DOHH2 (cell line): ENCODE data around the gene DNAAF3.
A peak's percentile ranks its signal among the peaks of the same experiment; 100 is the strongest.

ENCODE experiments used
- H3F3A ChIP-seq: fragments of 200-600 bp; sonication (generic), shearing (Covaris generic); 2 replicates; pipeline ENCODE4 v1.6.0; 2016; ENCODE audit warnings: antibody characterized with exemption, mild to moderate bottlenecking; ENCODE audit not compliant: control insufficient read depth, insufficient read depth
- H3K27ac ChIP-seq: fragments of 200-600 bp; sonication (generic); 2 replicates; pipeline ENCODE4 v1.5.1; 2014; ENCODE audit warnings: low read depth, mild to moderate bottlenecking, low read length, moderate library complexity
- H3K27me3 ChIP-seq: fragments of 200-600 bp; sonication (generic); 2 replicates; pipeline ENCODE4 v1.6.1; 2014; ENCODE audit warnings: mild to moderate bottlenecking, low read length, mixed read lengths; ENCODE audit not compliant: control insufficient read depth
- H3K36me3 ChIP-seq: fragments of 200-600 bp; sonication (generic); 2 replicates; pipeline ENCODE4 v1.6.1; 2014; ENCODE audit warnings: mild to moderate bottlenecking, low read length, moderate library complexity, mixed read lengths; ENCODE audit not compliant: control insufficient read depth
- H3K4me1 ChIP-seq: fragments of 200-600 bp; sonication (generic); 2 replicates; pipeline ENCODE4 v1.6.1; 2014; ENCODE audit warnings: mild to moderate bottlenecking, low read length, mixed read lengths; ENCODE audit not compliant: control insufficient read depth
- H3K4me2 ChIP-seq: fragments of 200-600 bp; sonication (generic); 2 replicates; pipeline ENCODE4 v1.6.0; 2014; ENCODE audit warnings: mild to moderate bottlenecking, low read length, moderate library complexity
- H3K4me3 ChIP-seq: fragments of 200-600 bp; sonication (generic); 2 replicates; pipeline ENCODE4 v1.5.1; 2014; ENCODE audit warnings: mild to moderate bottlenecking, low read length, mixed read lengths
- H3K79me2 ChIP-seq: fragments of 200-600 bp; sonication (generic); 2 replicates; pipeline ENCODE4 v1.6.1; 2014; ENCODE audit warnings: mild to moderate bottlenecking, low read length, mixed read lengths; ENCODE audit not compliant: control insufficient read depth
- H3K9me2 ChIP-seq: fragments of 200-600 bp; sonication (generic); replicated peaks from 2 replicates; pipeline ENCODE4 v1.6.1; 2014; ENCODE audit warnings: mild to moderate bottlenecking, low read length, mixed read lengths; ENCODE audit not compliant: control insufficient read depth
- H3K9me3 ChIP-seq: fragments of 200-600 bp; sonication (generic); 2 replicates; pipeline ENCODE4 v1.6.1; 2014; ENCODE audit warnings: antibody characterized with exemption, low read length, mixed read lengths; ENCODE audit not compliant: control insufficient read depth, insufficient read depth
- H4K20me1 ChIP-seq: fragments of 200-600 bp; sonication (generic); 2 replicates; pipeline ENCODE4 v1.6.0; 2014; ENCODE audit warnings: low read depth, mild to moderate bottlenecking, antibody characterized with exemption, low read length, moderate library complexity; ENCODE audit not compliant: control insufficient read depth, insufficient read depth
- CTCF ChIP-seq: fragments of 200-600 bp; sonication (generic); IDR thresholded peaks from one replicate; pipeline ENCODE4 v1.5.1; 2014; ENCODE audit warnings: antibody characterized with exemption, mild to moderate bottlenecking, low read depth, low read length; ENCODE audit not compliant: poor library complexity, severe bottlenecking
- EZH2phosphoT487 ChIP-seq: fragments of 200-600 bp; sonication (generic); IDR thresholded peaks from 2 replicates; pipeline ENCODE4 v1.6.1; 2017; ENCODE audit warnings: borderline replicate concordance, mild to moderate bottlenecking, antibody characterized with exemption, low read length, moderate library complexity, mixed read lengths

Gene DNAAF3

GRCh38 chr19:55153652-55154264, 12.7 kb downstream of the DNAAF3 start:
- Histone ChIP-seq H3K27ac (no peak overlapping the region), H4K20me1 (no peaks in the 10 kb centered on the region), H3K4me2 (no peak overlapping the region), H3K9me2 (no peaks in the 10 kb centered on the region), H3K79me2 (no peaks in the 10 kb centered on the region), H3K36me3 (peaks cover 5% of the 10 kb centered on the region; the same call in 1 of the 2 replicates), H3K4me1 (peaks cover 23% of the 10 kb centered on the region), H3K4me3 (no peak overlapping the region), H3K9me3 (peaks cover 32% of the 10 kb centered on the region), H3F3A (peaks cover 15% of the 10 kb centered on the region), H3K27me3 (peaks cover 3% of the 10 kb centered on the region)
- TF ChIP-seq EZH2phosphoT487 (no peak), CTCF (no peak)

- H3K27ac ChIP-seq, result peak overlapping the region; percentile 83
- no peak overlapping the region; the same call in none of the 2 replicates for H3K4me3 ChIP-seq
- peak overlapping the region; percentile 18; the same call in 1 of the 2 replicates for H3K4me2 ChIP-seq
Measured at GRCh38 chr19:55152017-55152416, 14.4 kb downstream of the DNAAF3 start.

GRCh38 chr19:55149078-55150003, 17.1 kb downstream of the DNAAF3 start, which contains the start of gene TNNT1:
TNNT1 (minus strand) TSS chr19:55149206; CDS start chr19:55147157, 2,049 bp downstream.
- Histone ChIP-seq H3F3A (peaks cover 15% of the 10 kb centered on the region), H3K27ac (no peak within 1 kb of the TSS), H3K9me2 (no peaks in the 10 kb centered on the region), H3K27me3 (peaks cover 12% of the 10 kb centered on the region), H3K9me3 (peaks cover 29% of the 10 kb centered on the region), H3K36me3 (peaks cover 5% of the 10 kb centered on the region; the same call in 1 of the 2 replicates), H3K4me1 (peaks cover 31% of the 10 kb centered on the region), H3K79me2 (no peaks in the 10 kb centered on the region), H4K20me1 (no peaks in the 10 kb centered on the region), H3K4me2 (no peak within 1 kb of the TSS), H3K4me3 (no peak within 1 kb of the TSS)
- no peak for TF ChIP-seq EZH2phosphoT487
- TF ChIP-seq CTCF, result no peak

More at GRCh38 chr19:55152017-55152416, 14.4 kb downstream of the DNAAF3 start:
- no peaks in the 10 kb centered on the region for H3K9me2 ChIP-seq
- peaks cover 23% of the 10 kb centered on the region for H3K4me1 ChIP-seq
- peaks cover 32% of the 10 kb centered on the region for H3K9me3 ChIP-seq
- H3K27me3 ChIP-seq, result peaks cover 8% of the 10 kb centered on the region
- H3K36me3 ChIP-seq, result peaks cover 5% of the 10 kb centered on the region; the same call in 1 of the 2 replicates
- H3K79me2 ChIP-seq, result no peaks in the 10 kb centered on the region
- peaks cover 15% of the 10 kb centered on the region for H3F3A ChIP-seq
- TF ChIP-seq CTCF (no peak), EZH2phosphoT487 (no peak)
- H4K20me1 ChIP-seq, result no peaks in the 10 kb centered on the region
